DMS114 treated with DMSO at 0.1 percent for 48 hours (cell line): Measurements from ENCODE around the gene CCDC74A.
"Not testable (repeated sequence)": the region's sequence is repeated elsewhere in the genome, so short reads cannot be mapped to it uniquely, and the experiment has no call there.

ENCODE experiments used
- DNase-seq: peaks from one replicate; lab custom pipeline; 2025; ENCODE audit not compliant: unreplicated experiment; lab: John Stamatoyannopoulos, UW

CCDC74A gene

DNA sequence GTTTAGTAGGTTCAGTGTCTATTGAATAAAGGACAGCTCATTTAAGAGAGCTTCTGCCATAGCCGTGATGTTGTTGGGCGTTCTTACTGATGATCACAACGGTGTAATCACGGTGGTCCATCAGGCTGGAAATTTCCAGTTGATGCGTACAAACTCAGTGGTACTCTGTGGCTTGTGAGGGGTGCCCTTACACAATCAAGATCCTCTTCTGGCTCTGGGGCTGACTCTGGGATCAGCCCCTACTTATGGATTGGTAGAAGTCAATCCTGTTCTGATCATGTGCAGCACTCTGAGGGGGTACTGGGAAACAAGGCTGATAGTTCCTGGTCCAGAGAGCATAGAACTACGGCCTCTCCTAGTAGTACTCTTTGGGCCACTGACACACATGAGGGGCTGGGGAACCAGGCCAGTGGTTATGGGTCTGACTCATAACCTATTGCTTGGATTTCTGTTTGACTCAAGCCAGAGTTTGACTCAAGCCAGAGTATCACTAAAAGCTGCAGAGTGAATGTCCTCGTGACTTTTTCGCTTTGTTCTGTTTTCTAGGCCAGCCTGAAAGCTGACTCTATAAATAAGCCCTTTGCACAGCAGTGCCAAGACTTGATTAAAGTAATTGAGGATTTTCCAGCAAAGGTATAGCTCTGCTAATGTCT, 29.2 kb upstream of the CCDC74A start:
- DNase-seq: not testable (repeated sequence)

GRCh38 chr2:131503587-131503986, 24.1 kb upstream of the CCDC74A start:
- DNase-seq: not testable (repeated sequence)

DNA sequence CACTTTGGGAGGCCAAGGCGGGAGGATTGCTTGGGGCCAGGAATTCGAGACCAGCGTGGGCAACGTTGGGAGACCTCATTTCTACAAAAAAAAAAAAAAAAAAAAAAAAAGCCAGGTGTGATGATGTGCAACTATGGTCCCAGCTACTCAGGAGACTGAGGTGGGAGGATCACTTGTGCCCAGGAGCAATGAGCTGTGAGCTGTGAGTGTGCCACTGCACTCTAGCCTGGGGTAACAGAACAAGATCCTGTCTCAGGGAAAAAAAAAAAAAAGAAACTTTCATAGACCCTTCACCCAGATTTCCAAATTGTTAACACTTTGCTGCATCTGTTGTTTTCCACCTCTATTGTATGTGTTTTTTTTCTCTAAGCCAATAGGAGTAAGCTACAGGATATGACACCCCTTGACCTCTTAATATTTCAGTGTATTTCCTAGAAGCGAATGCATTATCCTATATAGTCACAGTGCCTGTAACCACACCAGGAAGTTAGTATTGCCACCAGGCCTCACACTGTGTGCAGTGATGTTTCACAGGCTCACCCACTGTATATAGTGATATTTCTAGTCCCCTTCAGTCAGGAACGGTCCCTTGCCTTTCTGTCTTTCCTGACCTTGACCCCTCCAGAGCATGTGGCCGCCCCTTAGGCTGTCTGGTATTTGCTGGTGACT, 23.5 kb upstream of the CCDC74A start:
- DNase-seq: not testable (repeated sequence)

DNA sequence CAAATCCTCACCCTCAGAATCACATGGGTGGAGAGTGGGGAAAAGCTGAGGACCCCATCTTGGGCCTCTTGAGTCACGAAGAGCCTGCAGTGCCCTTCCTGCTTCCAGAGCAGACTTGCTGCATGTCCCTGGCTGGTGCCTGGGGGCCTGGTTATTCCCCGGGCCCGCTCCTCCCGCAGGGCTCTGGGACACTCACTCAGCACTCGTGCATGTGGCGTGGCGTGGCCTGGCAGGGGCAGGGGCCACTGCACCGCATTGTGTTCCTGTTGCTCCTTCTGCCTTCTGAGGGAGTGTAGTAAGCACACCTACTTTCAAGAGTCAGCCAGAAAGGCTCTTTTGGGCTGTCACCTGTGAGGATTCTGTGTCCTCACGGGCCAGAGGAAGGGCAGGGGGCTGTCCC, 18.1 kb upstream of the CCDC74A start:
- no peak for DNase-seq

- DNase-seq: not testable (repeated sequence)
Measured at GRCh38 chr2:131511291-131511968, 16.3 kb upstream of the CCDC74A start.

GRCh38 chr2:131511969-131512870, 15.5 kb upstream of the CCDC74A start:
- DNase-seq: not testable (repeated sequence)

DNA sequence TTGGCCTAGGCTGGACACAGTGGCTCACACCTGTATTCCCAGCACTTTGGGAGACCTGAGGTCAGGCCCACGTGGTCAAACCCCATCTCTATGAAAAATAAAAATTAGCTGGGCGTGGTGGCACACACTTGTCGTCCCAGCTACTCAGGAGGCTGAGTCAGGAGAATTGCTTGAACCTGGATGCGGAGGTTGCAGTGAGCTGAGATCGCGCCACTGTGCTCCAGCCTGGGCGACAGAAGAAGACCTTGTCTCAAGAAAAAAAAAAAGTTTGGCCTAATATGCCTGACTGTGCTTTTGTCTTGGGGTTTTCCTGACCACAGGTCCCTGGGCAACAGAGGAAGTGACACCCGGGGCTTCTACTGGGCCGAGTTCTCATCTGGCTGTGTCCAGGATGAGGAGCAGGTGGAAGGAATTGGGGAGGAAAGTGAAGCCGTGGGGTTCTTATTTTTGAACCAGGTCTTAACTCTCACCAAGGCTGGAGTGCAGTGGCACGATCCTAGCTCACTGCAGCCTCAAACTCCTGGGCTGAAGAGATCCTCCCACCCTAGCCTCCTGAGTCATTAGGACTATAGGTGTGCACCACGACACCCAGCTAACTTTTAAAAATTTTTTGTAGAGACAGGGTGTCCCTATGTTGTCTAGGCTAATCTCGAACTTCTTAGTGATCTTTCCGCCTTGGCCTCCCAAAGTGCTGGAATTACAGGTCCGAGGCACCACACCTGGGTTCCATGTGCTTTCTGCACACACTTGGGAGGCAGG, 13.1 kb upstream of the CCDC74A start:
- DNase-seq: not testable (repeated sequence)

DNA sequence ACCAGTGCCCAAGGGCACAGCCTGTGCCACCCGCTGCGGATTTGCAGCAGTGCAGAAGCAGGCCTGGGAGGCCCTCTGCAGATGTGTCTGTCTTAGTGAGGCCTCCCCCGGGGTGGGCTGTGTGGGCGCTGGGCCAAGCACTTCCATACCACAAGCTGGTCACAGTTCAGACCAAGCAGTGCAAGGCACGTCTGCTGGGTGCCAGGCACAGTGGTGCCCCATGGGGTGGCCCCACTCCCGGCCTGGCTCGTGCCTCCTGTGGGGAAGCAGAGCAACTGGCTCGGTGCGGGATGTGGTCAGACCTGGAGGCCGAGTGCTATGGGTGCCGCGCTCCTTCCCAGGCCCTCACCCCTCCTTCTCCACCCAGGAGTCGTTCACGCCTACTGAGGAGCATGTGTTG, 12.5 kb upstream of the CCDC74A start:
- not testable (repeated sequence) for DNase-seq

GRCh38 chr2:131516011-131516410, 11.7 kb upstream of the CCDC74A start:
- DNase-seq: no peak

GRCh38 chr2:131516621-131517020, 11.1 kb upstream of the CCDC74A start:
- DNase-seq: not testable (repeated sequence)

GRCh38 chr2:131517106-131517831, 10.4 kb upstream of the CCDC74A start:
- DNase-seq: no peak

GRCh38 chr2:131517856-131518255, 9.8 kb upstream of the CCDC74A start:
- DNase-seq: not testable (repeated sequence)

DNA sequence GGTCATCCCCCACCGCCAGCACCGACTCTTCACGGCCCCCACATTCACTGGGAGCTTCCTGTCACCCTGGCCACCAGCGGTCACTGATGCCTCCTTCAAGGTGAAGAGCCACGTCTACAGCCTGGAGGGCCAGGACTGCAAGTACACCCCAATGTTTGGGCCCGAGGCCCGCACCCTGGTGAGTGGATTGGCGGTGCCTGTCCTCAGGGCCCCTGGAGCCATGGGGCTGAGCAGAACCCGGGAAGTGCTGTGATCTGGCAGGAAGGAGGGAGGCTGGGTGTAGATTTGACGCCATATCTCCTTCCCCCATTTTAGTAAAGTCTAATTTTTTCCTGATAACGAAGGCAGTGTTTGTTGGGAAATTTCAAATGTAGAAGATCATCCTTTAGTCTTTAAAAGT, 9.2 kb upstream of the CCDC74A start:
- not testable (repeated sequence) for DNase-seq

DNA sequence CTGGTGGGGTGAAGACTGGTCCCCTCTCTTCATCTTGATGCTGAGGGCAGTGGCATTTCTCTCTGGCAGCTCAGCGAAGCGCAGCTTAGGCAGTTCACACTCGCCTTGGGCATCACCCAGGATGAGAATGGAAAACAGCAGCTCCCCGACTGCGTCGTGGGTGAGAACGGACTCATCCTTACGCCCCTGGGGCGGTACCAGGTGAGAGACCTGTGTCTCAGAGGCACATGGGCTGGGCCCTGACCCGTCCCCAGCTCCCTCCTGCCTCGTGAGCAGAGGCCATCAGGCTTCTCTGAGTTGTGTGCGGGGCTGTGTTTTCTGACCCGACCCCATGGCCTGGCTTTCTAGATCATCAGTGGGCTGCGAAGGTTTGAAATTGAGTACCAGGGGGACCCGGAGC, 8.2 kb upstream of the CCDC74A start:
- no peak for DNase-seq

GRCh38 chr2:131519871-131520470, 7.7 kb upstream of the CCDC74A start:
- DNase-seq: not testable (repeated sequence)

DNA sequence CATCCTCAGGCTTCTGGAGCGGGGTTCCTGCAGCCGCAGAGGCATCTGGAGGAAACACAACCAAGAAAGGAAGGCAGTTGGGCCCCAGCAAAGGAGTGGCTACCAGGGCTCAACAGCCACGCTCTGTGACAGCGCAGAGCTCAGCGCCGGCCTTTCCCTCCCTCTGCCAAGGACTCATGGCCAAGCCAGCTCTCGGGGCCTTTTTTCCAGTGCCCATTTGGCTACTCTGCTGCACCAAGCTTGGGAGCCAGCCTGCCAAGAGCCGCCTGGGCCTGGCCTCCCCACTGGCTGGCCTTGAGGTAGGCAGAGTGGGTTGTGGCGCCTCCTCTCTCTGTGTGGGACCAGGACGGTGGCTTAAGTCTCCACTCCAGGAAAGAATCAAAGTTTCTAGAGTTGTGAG, 7.2 kb upstream of the CCDC74A start:
- no peak for DNase-seq

GRCh38 chr2:131521524-131521923, 6.2 kb upstream of the CCDC74A start:
- not testable (repeated sequence) for DNase-seq

- no peak for DNase-seq
Measured at GRCh38 chr2:131521961-131522781, 5.5 kb upstream of the CCDC74A start.
